ENCODE measurements around the gene GAPDHS.

Gene GAPDHS

GRCh38 chr19:35533822-35534392 lies 651 bp downstream of the GAPDHS start:
- DNase-seq (ENCODE audit: low spot score), result no peak
- no peak for TF ChIP-seq CTCF (IDR thresholded peaks at IDR 0.05; ENCODE audit: extremely low read depth, insufficient read depth, missing control alignments)
- in situ Hi-C loops (cut with MboI; ENCODE audit: low pct_unique_long_range_greater_than_20kb, low sequenced_read_pairs, unreplicated experiment), result no loop called here

GRCh38 chr19:35534803-35535480 lies 1.7 kb downstream of the GAPDHS start:
- TF ChIP-seq CTCF (IDR thresholded peaks at IDR 0.05; ENCODE audit: extremely low read depth, insufficient read depth, missing control alignments), result no peak
- in situ Hi-C loops (cut with MboI; ENCODE audit: low pct_unique_long_range_greater_than_20kb, low sequenced_read_pairs, unreplicated experiment), result no loop called here
- no peak for DNase-seq (ENCODE audit: low spot score)

GRCh38 chr19:35539314-35539713 lies 6.1 kb downstream of the GAPDHS start:
- in situ Hi-C loops (cut with MboI; ENCODE audit: low pct_unique_long_range_greater_than_20kb, low sequenced_read_pairs, unreplicated experiment), result no loop called here

GRCh38 chr19:35539850-35540249 lies 6.6 kb downstream of the GAPDHS start:
- TF ChIP-seq CTCF (IDR thresholded peaks at IDR 0.05; ENCODE audit: extremely low read depth, insufficient read depth, missing control alignments), result no peak
- in situ Hi-C loops (cut with MboI; ENCODE audit: low pct_unique_long_range_greater_than_20kb, low sequenced_read_pairs, unreplicated experiment), result no loop called here
- DNase-seq (ENCODE audit: low spot score), result no peak

More at GRCh38 chr19:35539314-35539713, 6.1 kb downstream of the GAPDHS start:
- peak; percentile 66 for DNase-seq (ENCODE audit: low spot score)
- TF ChIP-seq CTCF (IDR thresholded peaks at IDR 0.05; ENCODE audit: extremely low read depth, insufficient read depth, missing control alignments), result no peak

- DNase-seq (ENCODE audit: low spot score), result no peak
- TF ChIP-seq CTCF (IDR thresholded peaks at IDR 0.05; ENCODE audit: extremely low read depth, insufficient read depth, missing control alignments), result no peak
- in situ Hi-C loops (cut with MboI; ENCODE audit: low pct_unique_long_range_greater_than_20kb, low sequenced_read_pairs, unreplicated experiment), result no loop called here
Observed at GRCh38 chr19:35540356-35540927, 7.2 kb downstream of the GAPDHS start.

- in situ Hi-C loops (cut with MboI; ENCODE audit: low pct_unique_long_range_greater_than_20kb, low sequenced_read_pairs, unreplicated experiment), result no loop called here
- TF ChIP-seq CTCF (IDR thresholded peaks at IDR 0.05; ENCODE audit: extremely low read depth, insufficient read depth, missing control alignments), result no peak
- no peak for DNase-seq (ENCODE audit: low spot score)
Observed at GRCh38 chr19:35542209-35542608, 9.0 kb downstream of the GAPDHS start.
